Neuronal stem cell (in vitro differentiated cells): ENCODE data around the gene WFDC6.

Source experiments
- DNase-seq: peaks from one replicate; pipeline ENCODE4 v3.0.0-alpha.2; 2013; ENCODE audit warnings: low spot score
- H2AFZ ChIP-seq: one replicate; pipeline ENCODE4 v1.6.1; 2013; ENCODE audit warnings: mild to moderate bottlenecking, low read length, inconsistent platforms
- H2AK5ac ChIP-seq: 2 replicates; pipeline ENCODE4 v1.6.1; 2013; ENCODE audit warnings: low read depth, mild to moderate bottlenecking, inconsistent platforms, low read length, moderate library complexity, mixed read lengths
- H2BK120ac ChIP-seq: 2 replicates; pipeline ENCODE4 v1.6.1; 2013; ENCODE audit warnings: low read depth, mild to moderate bottlenecking, inconsistent platforms, low read length, moderate library complexity, mixed read lengths
- H2BK12ac ChIP-seq: one replicate; pipeline ENCODE4 v1.6.1; 2013; ENCODE audit warnings: low read length, inconsistent platforms
- H2BK15ac ChIP-seq: 2 replicates; pipeline ENCODE4 v1.6.1; 2013; ENCODE audit warnings: mild to moderate bottlenecking, low read length, inconsistent platforms, mixed read lengths
- H2BK5ac ChIP-seq: one replicate; pipeline ENCODE4 v1.6.1; 2013; ENCODE audit warnings: inconsistent platforms, mild to moderate bottlenecking, low read length, moderate library complexity
- H3K14ac ChIP-seq: one replicate; pipeline ENCODE4 v1.6.1; 2013; ENCODE audit warnings: low read length, inconsistent platforms
- H3K18ac ChIP-seq: 2 replicates; pipeline ENCODE4 v1.6.1; 2013; ENCODE audit warnings: low read length, inconsistent platforms
- H3K23ac ChIP-seq: 2 replicates; pipeline ENCODE4 v1.6.1; 2013; ENCODE audit warnings: low read depth, mild to moderate bottlenecking, mixed read lengths, low read length, inconsistent platforms; ENCODE audit not compliant: poor library complexity
- H3K27ac ChIP-seq: replicated peaks from 3 replicates; pipeline ENCODE4 v1.5.1; 2013; ENCODE audit warnings: low read length, inconsistent platforms
- H3K27me3 ChIP-seq, 3 experiments: 2 replicates each; pipeline ENCODE4 v1.6.1; 2013; ENCODE audit warnings: low read length in 3 of 3, mild to moderate bottlenecking in 2 of 3, inconsistent platforms in 1 of 3, low read depth in 1 of 3, mixed read lengths in 1 of 3, moderate library complexity in 1 of 3; ENCODE audit not compliant: control insufficient read depth in 3 of 3, insufficient read depth in 3 of 3
- H3K36me3 ChIP-seq, 2 donors: replicated peaks in 1 of 2; 2 replicates each; pipeline ENCODE4 v1.6.1; 2013; ENCODE audit warnings: low read length in 2 of 2; ENCODE audit not compliant: control insufficient read depth in 2 of 2, insufficient read depth in 2 of 2
- H3K4ac ChIP-seq: 2 replicates; pipeline ENCODE4 v1.6.1; 2013; ENCODE audit warnings: inconsistent platforms, mild to moderate bottlenecking, low read length, moderate library complexity
- H3K4me1 ChIP-seq, 2 donors: 1 replicate in 1 of 2; 2 replicates in 1 of 2; pipeline ENCODE4 v1.6.1; 2013; ENCODE audit warnings: low read length in 2 of 2, low read depth in 1 of 2; ENCODE audit not compliant: control insufficient read depth in 2 of 2, insufficient read depth in 1 of 2
- H3K4me2 ChIP-seq: one replicate; pipeline ENCODE4 v1.6.1; 2013; ENCODE audit warnings: mild to moderate bottlenecking, low read length, inconsistent platforms; ENCODE audit not compliant: insufficient read depth, poor library complexity, severe bottlenecking
- H3K4me3 ChIP-seq, 2 donors: 2 replicates each; pipeline ENCODE4 v1.5.1; 2013; ENCODE audit warnings: low read length in 2 of 2, mild to moderate bottlenecking in 2 of 2, inconsistent platforms in 1 of 2, moderate library complexity in 1 of 2
- H3K79me1 ChIP-seq: one replicate; pipeline ENCODE4 v1.6.1; 2013; ENCODE audit warnings: low read depth, mild to moderate bottlenecking, inconsistent platforms, low read length, moderate library complexity
- H3K9ac ChIP-seq: one replicate; pipeline ENCODE4 v1.6.1; 2013; ENCODE audit warnings: mild to moderate bottlenecking, low read depth, low read length, inconsistent platforms; ENCODE audit not compliant: poor library complexity
- H3K9me3 ChIP-seq, 2 donors: replicated peaks in 1 of 2; 2 replicates each; pipeline versions ENCODE3 to v1.6.1; 2013; ENCODE audit warnings: low read length in 2 of 2, mild to moderate bottlenecking in 2 of 2, inconsistent platforms in 1 of 2, low read depth in 1 of 2, mixed read lengths in 1 of 2, moderate library complexity in 1 of 2; ENCODE audit not compliant: control insufficient read depth in 2 of 2, insufficient read depth in 1 of 2
- H4K8ac ChIP-seq: one replicate; pipeline ENCODE4 v1.6.1; 2013; ENCODE audit warnings: low read depth, mild to moderate bottlenecking, inconsistent platforms, low read length, moderate library complexity
- H4K91ac ChIP-seq: one replicate; pipeline ENCODE4 v1.6.1; 2013; ENCODE audit warnings: low read length, low read depth, mild to moderate bottlenecking, inconsistent platforms; ENCODE audit not compliant: poor library complexity
- WGBS, 2 donors: extraction: QIAGEN DNeasy Blood & Tissue Kit; methylation state at CpG; one replicate each; pipeline ENCODE4 v1.1.7; 2013; ENCODE audit warnings: missing lambda C conversion rate in 2 of 2, mixed read lengths in 1 of 2; ENCODE audit not compliant: insufficient read length in 2 of 2, insufficient replicate concordance in 1 of 2; ENCODE audit errors: extremely low coverage in 2 of 2; 5-methylcytosine and 5-hydroxymethylcytosine counted together

WFDC6 gene

GRCh38 chr20:45555198-45555597 is 15.9 kb upstream of the WFDC6 start:
- H3K9ac ChIP-seq = no peak overlapping the region
- no CpG with 5 or more reads among the region's 1 CpG for WGBS, 2 donors

DNA sequence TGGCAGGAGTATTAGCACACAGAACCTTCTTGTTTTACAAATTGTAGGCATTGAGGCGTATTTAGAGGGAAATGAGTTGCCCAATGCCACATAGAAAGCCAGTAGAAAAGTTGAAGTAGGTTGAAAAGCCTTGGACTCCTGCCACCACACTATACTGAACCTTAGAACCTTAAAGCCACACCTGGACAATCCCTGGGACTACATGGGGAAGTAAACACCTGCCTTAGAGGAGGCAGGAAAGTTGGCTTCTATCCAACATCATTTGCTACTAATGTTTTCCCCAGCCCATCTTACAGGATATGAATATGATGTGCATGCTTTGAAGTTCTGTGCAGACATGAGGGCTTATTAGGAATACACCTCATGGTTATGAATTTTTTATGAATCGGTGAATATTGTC is 13.2 kb upstream of the WFDC6 start:
- no peak overlapping the region for H4K91ac ChIP-seq
- WGBS, 2 donors = no CpG with 5 or more reads among the region's 2 CpGs

More at GRCh38 chr20:45555198-45555597, 15.9 kb upstream of the WFDC6 start:
- no peaks in the 10 kb centered on the region for H3K36me3 ChIP-seq
- H3K14ac ChIP-seq = no peak overlapping the region
- no peak overlapping the region for H3K27ac ChIP-seq
- no peak for DNase-seq
- H3K4me3 ChIP-seq = no peak overlapping the region
- H2BK15ac ChIP-seq = no peak overlapping the region
- H3K4ac ChIP-seq = no peak overlapping the region
- H2AK5ac ChIP-seq = no peak overlapping the region
- no peak overlapping the region for H2BK5ac ChIP-seq
- no peak overlapping the region for H3K23ac ChIP-seq
- no peaks in the 10 kb centered on the region for H3K79me1 ChIP-seq
- no peak overlapping the region for H2AFZ ChIP-seq
- H4K8ac ChIP-seq = no peak overlapping the region
- no peaks in the 10 kb centered on the region for H3K9me3 ChIP-seq
- no peak overlapping the region for H2BK120ac ChIP-seq
- H3K18ac ChIP-seq = no peak overlapping the region
- H3K27me3 ChIP-seq = peaks cover 0 to 5% (median 0%) of the 10 kb centered on the region in 3 experiments
- no peak overlapping the region for H3K4me2 ChIP-seq
- no peak overlapping the region for H2BK12ac ChIP-seq
- no peaks in the 10 kb centered on the region for H3K4me1 ChIP-seq
- H4K91ac ChIP-seq = no peak overlapping the region

DNA sequence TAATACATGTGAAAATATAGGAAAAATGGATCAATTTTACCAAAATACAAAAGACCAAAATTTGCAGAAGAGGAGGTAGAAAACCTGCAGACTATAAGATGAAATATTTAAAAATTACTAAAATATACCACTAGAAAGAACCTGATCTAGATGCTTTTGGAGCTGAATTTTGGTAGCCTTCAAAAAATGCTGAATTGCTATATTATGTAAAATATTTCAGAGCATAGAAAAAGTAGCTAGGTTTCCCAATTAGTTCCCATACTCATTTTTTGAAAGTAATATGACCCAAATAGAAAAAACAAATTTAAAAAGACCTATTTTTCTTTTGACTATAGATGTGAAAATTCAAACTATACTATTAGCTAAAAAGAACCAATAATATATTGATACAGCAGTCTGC is 11.5 kb upstream of the WFDC6 start:
- H3K23ac ChIP-seq = no peak overlapping the region
- no peaks in the 10 kb centered on the region for H3K36me3 ChIP-seq
- H3K14ac ChIP-seq = no peak overlapping the region
- no peak overlapping the region for H3K9ac ChIP-seq
- H3K18ac ChIP-seq = no peak overlapping the region
- H3K27ac ChIP-seq = no peak overlapping the region
- no peak overlapping the region for H3K4ac ChIP-seq
- no peak for DNase-seq
- no peaks in the 10 kb centered on the region for H3K9me3 ChIP-seq
- H3K4me1 ChIP-seq = no peaks in the 10 kb centered on the region
- H3K79me1 ChIP-seq = no peaks in the 10 kb centered on the region
- no peak overlapping the region for H2AK5ac ChIP-seq
- no peak overlapping the region for H2BK12ac ChIP-seq
- H3K27me3 ChIP-seq = peaks cover 0 to 17% (median 0%) of the 10 kb centered on the region in 3 experiments
- no peak overlapping the region for H3K4me2 ChIP-seq
- H2BK5ac ChIP-seq = no peak overlapping the region
- H2BK120ac ChIP-seq = no peak overlapping the region
- no peak overlapping the region for H2AFZ ChIP-seq
- H3K4me3 ChIP-seq = no peak overlapping the region
- no peak overlapping the region for H4K91ac ChIP-seq
- H4K8ac ChIP-seq = no peak overlapping the region
- H2BK15ac ChIP-seq = no peak overlapping the region

More for the DNA sequence above, 13.2 kb upstream of the WFDC6 start:
- H3K4me1 ChIP-seq = no peaks in the 10 kb centered on the region
- no peak overlapping the region for H3K23ac ChIP-seq
- H3K18ac ChIP-seq = no peak overlapping the region
- H3K4ac ChIP-seq = no peak overlapping the region
- H2BK15ac ChIP-seq = no peak overlapping the region
- H4K8ac ChIP-seq = no peak overlapping the region
- no peaks in the 10 kb centered on the region for H3K79me1 ChIP-seq
- no peak overlapping the region for H3K9ac ChIP-seq
- H3K36me3 ChIP-seq = no peaks in the 10 kb centered on the region
- H2BK12ac ChIP-seq = no peak overlapping the region
- H2BK120ac ChIP-seq = no peak overlapping the region
- H3K4me2 ChIP-seq = no peak overlapping the region
- no peak overlapping the region for H3K4me3 ChIP-seq
- H2AK5ac ChIP-seq = no peak overlapping the region
- no peaks in the 10 kb centered on the region for H3K9me3 ChIP-seq
- no peak overlapping the region for H2BK5ac ChIP-seq
- no peak overlapping the region for H2AFZ ChIP-seq
- H3K27ac ChIP-seq = no peak overlapping the region
- no peak overlapping the region for H3K14ac ChIP-seq
- peaks cover 0 to 11% (median 0%) of the 10 kb centered on the region in 3 experiments for H3K27me3 ChIP-seq
- no peak for DNase-seq

- no peak overlapping the region for H2AK5ac ChIP-seq
- H3K18ac ChIP-seq = no peak overlapping the region
- H3K4me2 ChIP-seq = no peak overlapping the region
- H2BK5ac ChIP-seq = no peak overlapping the region
- no peaks in the 10 kb centered on the region for H3K36me3 ChIP-seq
- no peak overlapping the region for H2AFZ ChIP-seq
- peaks cover 0 to 14% (median 0%) of the 10 kb centered on the region in 3 experiments for H3K27me3 ChIP-seq
- H4K91ac ChIP-seq = no peak overlapping the region
- H3K4me3 ChIP-seq = no peak overlapping the region
- H3K27ac ChIP-seq = no peak overlapping the region
- no peak overlapping the region for H4K8ac ChIP-seq
- H3K79me1 ChIP-seq = no peaks in the 10 kb centered on the region
- no peak overlapping the region for H3K23ac ChIP-seq
- H3K14ac ChIP-seq = no peak overlapping the region
- no peak overlapping the region for H2BK15ac ChIP-seq
- no CpG with 5 or more reads among the region's 7 CpGs for WGBS, 2 donors
- H2BK12ac ChIP-seq = no peak overlapping the region
- no peak for DNase-seq
- no peak overlapping the region for H3K9ac ChIP-seq
- H3K4ac ChIP-seq = no peak overlapping the region
- H2BK120ac ChIP-seq = no peak overlapping the region
- H3K9me3 ChIP-seq = no peaks in the 10 kb centered on the region
- no peaks in the 10 kb centered on the region for H3K4me1 ChIP-seq
These were observed 9.1 kb upstream of the WFDC6 start for GRCh38 chr20:45548410-45548809.
